CD14-positive monocyte (primary cell): ENCODE measurements around the gene XPR1. TPM values are rescaled to one million over a fixed set of nuclear protein-coding genes. Genes with fewer than 3 reads are reported as not detected.
A peak's percentile ranks its signal among the peaks of the same experiment; 100 is the strongest.

ENCODE experiments used
- DNase-seq, 3 donors: peaks; one replicate each; pipeline ENCODE4 v3.0.0-alpha.2; 2011 to 2022
- H2AFZ ChIP-seq: 2 replicates; pipeline ENCODE4 v1.6.0; 2012; ENCODE audit warnings: mild to moderate bottlenecking, low read depth, low read length, inconsistent platforms; ENCODE audit not compliant: insufficient read depth, poor library complexity, severe bottlenecking
- H3K27ac ChIP-seq, 2 donors: 1 replicate in 1 of 2; 2 replicates in 1 of 2; pipeline ENCODE4 v1.5.1; 2012 to 2013; ENCODE audit warnings: low read length in 2 of 2, control low read depth in 1 of 2, inconsistent platforms in 1 of 2, low read depth in 1 of 2, mild to moderate bottlenecking in 1 of 2
- H3K27me3 ChIP-seq, 2 donors: one replicate each; pipeline versions ENCODE4 v1.6.0 to v1.6.1; 2011 to 2013; ENCODE audit warnings: low read length in 2 of 2; ENCODE audit not compliant: control insufficient read depth in 2 of 2, insufficient read depth in 2 of 2
- H3K36me3 ChIP-seq, 2 donors: replicated peaks in 1 of 2; 1 replicate in 1 of 2; 2 replicates in 1 of 2; pipeline versions ENCODE4 v1.5.1 to v1.6.1; 2012 to 2013; ENCODE audit warnings: low read length in 2 of 2, control low read depth in 1 of 2, inconsistent platforms in 1 of 2, mild to moderate bottlenecking in 1 of 2; ENCODE audit not compliant: insufficient read depth in 2 of 2, control insufficient read depth in 1 of 2
- H3K4me1 ChIP-seq, 2 donors: 1 replicate in 1 of 2; 2 replicates in 1 of 2; pipeline versions ENCODE4 v1.5.1 to v1.6.1; 2012 to 2013; ENCODE audit warnings: low read length in 2 of 2, control low read depth in 1 of 2, inconsistent platforms in 1 of 2, mild to moderate bottlenecking in 1 of 2, moderate library complexity in 1 of 2; ENCODE audit not compliant: insufficient read depth in 2 of 2, control insufficient read depth in 1 of 2
- H3K4me2 ChIP-seq: replicated peaks from 2 replicates; pipeline ENCODE3; 2012; ENCODE audit warnings: low read length, moderate library complexity, mild to moderate bottlenecking; ENCODE audit not compliant: poor library complexity, severe bottlenecking; ENCODE audit errors: extremely low read depth
- H3K4me3 ChIP-seq, 3 experiments: fragments of 200-600 bp in 1 of 3; sonication (generic) in 1 of 3; replicated peaks in 1 of 3; 1 replicate in 2 of 3; 2 replicates in 1 of 3; pipeline ENCODE4 v1.5.1; 2011 to 2013; ENCODE audit warnings: low read length in 3 of 3, mild to moderate bottlenecking in 3 of 3, control low read depth in 2 of 3, low read depth in 2 of 3, inconsistent platforms in 1 of 3, moderate library complexity in 1 of 3
- H3K79me2 ChIP-seq: 2 replicates; pipeline ENCODE4 v1.6.0; 2012; ENCODE audit warnings: mild to moderate bottlenecking, control low read depth, inconsistent platforms, low read length, moderate library complexity; ENCODE audit not compliant: insufficient read depth
- H3K9ac ChIP-seq: 2 replicates; pipeline ENCODE4 v1.6.0; 2017; ENCODE audit warnings: low read length, mild to moderate bottlenecking; ENCODE audit not compliant: insufficient read depth, poor library complexity, severe bottlenecking
- H3K9me3 ChIP-seq, 2 donors: replicated peaks in 1 of 2; 1 replicate in 1 of 2; 2 replicates in 1 of 2; pipeline versions ENCODE4 v1.5.1 to v1.6.1; 2012 to 2013; ENCODE audit warnings: low read length in 2 of 2, control low read depth in 1 of 2; ENCODE audit not compliant: control insufficient read depth in 1 of 2, insufficient read depth in 1 of 2
- H4K20me1 ChIP-seq: 2 replicates; pipeline ENCODE4 v1.6.0; 2012; ENCODE audit warnings: mild to moderate bottlenecking, low read length, control low read depth, moderate library complexity; ENCODE audit not compliant: insufficient read depth
- H3K27ac Mint-ChIP-seq, 7 donors: one replicate each; pipeline ENCODE4 v1.8.0; 2020; ENCODE audit warnings: mild to moderate bottlenecking in 7 of 7, mixed read lengths in 7 of 7, moderate library complexity in 6 of 7, inconsistent platforms in 2 of 7
- H3K27me3 Mint-ChIP-seq, 3 donors: one replicate each; pipeline ENCODE4 v1.8.0; 2021 to 2022; ENCODE audit warnings: low read depth in 3 of 3, mild to moderate bottlenecking in 3 of 3, mixed read lengths in 3 of 3, moderate library complexity in 3 of 3, inconsistent platforms in 1 of 3
- H3K36me3 Mint-ChIP-seq, 2 donors: one replicate each; pipeline ENCODE4 v1.8.0; 2020; ENCODE audit warnings: mixed read lengths in 2 of 2, inconsistent platforms in 1 of 2, mild to moderate bottlenecking in 1 of 2
- H3K4me1 Mint-ChIP-seq: one replicate; pipeline ENCODE4 v1.8.0; 2020; ENCODE audit warnings: mild to moderate bottlenecking, mixed read lengths
- H3K4me3 Mint-ChIP-seq, 2 donors: one replicate each; pipeline ENCODE4 v1.8.0; 2020; ENCODE audit warnings: mild to moderate bottlenecking in 2 of 2, mixed read lengths in 2 of 2, moderate library complexity in 1 of 2
- H3K9me3 Mint-ChIP-seq, 7 donors: one replicate each; pipeline ENCODE4 v1.8.0; 2020 to 2022; ENCODE audit warnings: mixed read lengths in 7 of 7, mild to moderate bottlenecking in 6 of 7, moderate library complexity in 6 of 7, inconsistent platforms in 2 of 7
- CTCF ChIP-seq: fragments of 200-600 bp; IDR thresholded peaks from one replicate; pipeline ENCODE4 v1.8.0; 2022; ENCODE audit warnings: antibody characterized with exemption, mild to moderate bottlenecking
- WGBS: methylation state at CpG from one replicate; pipeline ENCODE4 v1.1.5; 2013; ENCODE audit warnings: missing lambda C conversion rate; ENCODE audit not compliant: insufficient coverage; 5-methylcytosine and 5-hydroxymethylcytosine counted together
- intact Hi-C, 2 donors: fragments of 100-400 bp; cut with micrococcal nuclease; formaldehyde crosslinking; loops; one replicate each; pipeline versions ENCODE4 v1.15.0 to v1.15.1; 2023
- polyA plus RNA-seq, 3 donors: library from polyadenylated mRNA; depleted of rRNA in 1 of 3; unstranded in 2 of 3; stranded (reverse) in 1 of 3; fragments of 300-500 nt in 2 of 3; fragments of >200 nt in 1 of 3; fragmentation: Illumina TruSeq in 2 of 3; gene quantifications; 1 replicate in 2 of 3; 2 replicates in 1 of 3; pipeline ENCODE4 v1.2.3, GENCODE V29; 2012 to 2021

XPR1 gene
- polyA plus RNA-seq, 3 donors: 4.7 to 12.5 (median 8.7) TPM

GRCh38 chr1:180892675-180893074, 260.9 kb downstream of the XPR1 start:
- Mint-ChIP-seq H3K36me3 (peaks cover 3 to 5% of the 10 kb centered on the region in 2 donors), H3K4me1 (peaks cover 15% of the 10 kb centered on the region), H3K27ac (no peak overlapping the region), H3K4me3 (no peak overlapping the region), H3K9me3 (peaks cover 0 to 4% (median 0%) of the 10 kb centered on the region in 7 donors), H3K27me3 (peaks cover 0 to 4% (median 2%) of the 10 kb centered on the region in 3 donors)
- Histone ChIP-seq H2AFZ (no peak overlapping the region), H3K4me2 (no peak overlapping the region), H4K20me1 (no peaks in the 10 kb centered on the region), H3K27me3 (no peaks in the 10 kb centered on the region), H3K79me2 (no peaks in the 10 kb centered on the region), H3K36me3 (no peaks in the 10 kb centered on the region), H3K27ac (no peak overlapping the region), H3K9ac (no peak overlapping the region), H3K4me3 (no peak overlapping the region), H3K4me1 (no peaks in the 10 kb centered on the region), H3K9me3 (no peaks in the 10 kb centered on the region)
- DNase-seq: no peak
- WGBS: no CpG with 5 or more reads among the region's 2 CpGs
- intact Hi-C loops: no loop called here
- no peak for TF ChIP-seq CTCF

DNA sequence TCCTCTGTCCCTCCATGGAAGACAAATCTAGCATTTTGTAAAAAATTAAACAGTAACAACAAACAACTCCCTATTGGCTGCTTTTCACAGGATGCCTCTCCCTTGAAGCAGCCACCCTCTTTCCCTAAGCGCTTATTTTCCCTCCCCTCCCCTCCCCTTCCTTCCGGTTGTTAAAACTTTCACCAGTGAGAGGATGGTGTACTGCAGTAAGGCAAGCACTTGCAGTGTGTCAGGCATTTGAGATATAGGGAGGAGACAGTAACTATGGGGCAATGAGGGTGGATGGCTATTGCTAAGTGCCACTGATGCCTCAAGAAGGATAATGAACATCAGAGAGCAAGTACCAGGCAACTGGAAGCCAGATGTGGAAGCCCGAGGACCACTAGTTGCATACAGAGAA, 261.8 kb downstream of the XPR1 start:
- Histone ChIP-seq H3K27ac (no peak overlapping the region), H2AFZ (no peak overlapping the region), H3K4me1 (no peaks in the 10 kb centered on the region), H3K4me2 (no peak overlapping the region), H3K79me2 (no peaks in the 10 kb centered on the region), H3K9ac (no peak overlapping the region), H3K27me3 (no peaks in the 10 kb centered on the region), H3K9me3 (no peaks in the 10 kb centered on the region), H3K36me3 (no peaks in the 10 kb centered on the region), H3K4me3 (no peak overlapping the region), H4K20me1 (no peaks in the 10 kb centered on the region)
- Mint-ChIP-seq H3K4me1 (peaks cover 14% of the 10 kb centered on the region), H3K27ac (no peak overlapping the region), H3K9me3 (peaks cover 0 to 6% (median 0%) of the 10 kb centered on the region in 7 donors), H3K4me3 (peak overlapping the region in 1 of 2 donors; percentile 16), H3K27me3 (peaks cover 0 to 4% (median 3%) of the 10 kb centered on the region in 3 donors), H3K36me3 (peaks cover 1 to 5% of the 10 kb centered on the region in 2 donors)
- TF ChIP-seq CTCF: no peak
- 60% methylated on average over 1 of the region's 3 CpGs for WGBS
- intact Hi-C loops: no loop called here
- no peak for DNase-seq
